HG03103 (cell line): Measurements from ENCODE around the gene CHRNG.
"Not testable (repeated sequence)": the region's sequence is repeated elsewhere in the genome, so short reads cannot be mapped to it uniquely, and the experiment has no call there.

ENCODE experiments used
- ATAC-seq: cut with Tn5 transposase; IDR thresholded peaks from one replicate; pipeline ENCODE4 v1.9.1; 2021; ENCODE audit warnings: low read depth; ENCODE audit not compliant: unreplicated experiment

CHRNG gene

DNA sequence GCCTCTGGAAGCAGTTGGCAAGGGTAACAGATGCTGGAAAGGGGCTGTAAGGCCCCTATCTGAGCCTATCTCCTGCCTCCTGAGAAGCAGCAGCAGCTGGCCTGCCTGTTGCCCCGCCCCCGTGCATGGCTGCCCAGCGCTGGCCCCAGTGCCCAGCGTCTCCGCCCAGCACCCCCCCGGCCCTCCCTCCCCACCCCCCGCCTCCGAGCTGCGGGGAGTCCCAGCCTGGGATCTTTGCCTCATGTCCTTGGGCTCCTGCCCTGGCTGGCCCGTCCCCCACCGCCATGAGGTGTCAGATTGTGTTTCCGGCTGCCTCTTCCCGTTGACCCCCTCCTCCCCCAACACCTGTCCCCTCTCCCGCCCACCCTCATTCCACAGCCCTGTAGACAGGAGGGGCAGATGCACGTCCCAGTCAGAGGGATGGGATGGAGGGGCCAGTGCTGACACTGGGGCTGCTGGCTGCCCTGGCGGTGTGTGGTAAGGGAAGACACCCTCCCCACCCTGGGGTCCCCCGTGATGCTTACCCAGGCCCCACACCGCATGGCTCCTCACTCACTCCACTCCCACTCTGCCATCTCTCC, 13.6 kb upstream of the CHRNG start, which contains the start of gene CHRND:
Gene CHRND (plus strand): TSS at position 370 of the 581 bp plus-strand sequence. CDS start 56 bp downstream, at position 426.
- no peak for ATAC-seq

DNA sequence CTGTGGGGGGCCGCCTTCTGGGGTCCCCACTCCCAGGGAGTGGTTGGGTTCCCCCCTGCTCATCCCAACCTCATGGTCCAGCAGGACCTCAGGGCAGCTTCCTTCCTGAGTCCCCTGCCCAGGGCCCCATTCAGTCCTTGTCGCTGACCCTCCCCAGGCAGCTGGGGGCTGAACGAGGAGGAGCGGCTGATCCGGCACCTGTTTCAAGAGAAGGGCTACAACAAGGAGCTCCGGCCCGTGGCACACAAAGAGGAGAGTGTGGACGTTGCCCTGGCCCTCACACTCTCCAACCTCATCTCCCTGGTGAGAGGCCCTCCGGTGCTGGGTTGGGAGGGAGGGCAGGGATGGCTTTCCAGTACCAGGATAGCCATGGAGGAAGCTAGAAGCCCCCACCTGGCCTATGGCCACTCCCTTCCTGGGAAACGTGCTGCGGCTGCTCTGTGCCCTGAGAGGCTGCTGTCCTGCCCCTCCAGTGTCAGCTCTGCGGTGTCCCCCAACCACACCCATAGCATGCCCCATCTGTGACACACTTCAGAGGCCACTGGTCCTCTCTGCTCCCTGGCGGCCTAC, 13.0 kb upstream of the CHRNG start:
- no peak for ATAC-seq

- no peak for ATAC-seq
Measured at GRCh38 chr2:232527905-232528470, 11.5 kb upstream of the CHRNG start.

GRCh38 chr2:232528746-232529460, 10.6 kb upstream of the CHRNG start:
- no peak for ATAC-seq

DNA sequence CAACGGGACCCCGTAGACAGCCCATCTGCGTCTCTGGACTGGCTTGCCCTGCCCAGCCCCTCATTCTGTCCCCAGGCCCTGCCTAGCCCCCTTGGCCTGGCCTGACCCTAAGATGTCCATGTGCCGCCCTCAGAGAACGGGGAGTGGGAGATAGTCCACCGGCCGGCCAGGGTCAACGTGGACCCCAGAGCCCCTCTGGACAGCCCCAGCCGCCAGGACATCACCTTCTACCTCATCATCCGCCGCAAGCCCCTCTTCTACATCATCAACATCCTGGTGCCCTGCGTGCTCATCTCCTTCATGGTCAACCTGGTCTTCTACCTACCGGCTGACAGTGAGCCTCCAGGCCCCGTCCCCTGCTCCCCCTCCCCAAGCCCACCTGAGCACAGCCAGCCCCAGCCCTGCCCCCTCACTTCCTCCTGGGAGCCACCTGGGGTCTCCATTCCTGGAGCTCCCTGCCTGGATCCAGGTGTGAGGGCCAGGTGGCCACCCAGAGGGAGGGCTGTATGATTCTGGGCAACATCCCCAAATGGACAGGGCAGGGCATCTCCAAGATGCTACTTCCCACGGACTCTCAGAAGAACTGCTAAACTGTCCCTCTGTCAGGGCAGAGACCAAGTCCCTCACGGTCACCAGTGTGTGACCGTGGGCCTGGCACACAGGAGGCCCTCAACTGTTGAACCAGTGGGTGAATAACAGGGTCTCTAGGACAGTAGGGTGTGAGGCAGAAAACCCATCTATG, 9.5 kb upstream of the CHRNG start:
- ATAC-seq, result no peak

- ATAC-seq, result no peak
Measured at GRCh38 chr2:232530626-232531260, 8.7 kb upstream of the CHRNG start.

DNA sequence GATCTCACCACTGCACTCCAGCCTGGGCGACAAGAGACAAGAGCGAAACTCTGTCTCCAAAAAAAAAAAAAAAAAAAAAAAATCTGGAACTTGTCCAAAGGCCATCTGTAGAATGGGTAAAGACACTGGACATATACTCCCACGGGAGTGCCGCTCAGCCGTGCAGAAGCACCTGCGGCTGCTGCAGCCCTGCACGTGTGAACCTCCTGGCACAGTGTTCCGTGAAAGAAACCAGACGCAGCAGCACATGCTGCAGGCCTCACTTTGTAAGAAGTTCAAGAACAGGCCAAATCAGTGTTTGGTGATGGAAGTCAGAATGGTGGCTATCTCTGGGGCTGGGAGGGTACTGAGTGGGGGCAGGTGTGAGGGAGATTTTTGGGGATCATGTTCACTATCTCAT, 7.1 kb upstream of the CHRNG start:
- no peak for ATAC-seq

DNA sequence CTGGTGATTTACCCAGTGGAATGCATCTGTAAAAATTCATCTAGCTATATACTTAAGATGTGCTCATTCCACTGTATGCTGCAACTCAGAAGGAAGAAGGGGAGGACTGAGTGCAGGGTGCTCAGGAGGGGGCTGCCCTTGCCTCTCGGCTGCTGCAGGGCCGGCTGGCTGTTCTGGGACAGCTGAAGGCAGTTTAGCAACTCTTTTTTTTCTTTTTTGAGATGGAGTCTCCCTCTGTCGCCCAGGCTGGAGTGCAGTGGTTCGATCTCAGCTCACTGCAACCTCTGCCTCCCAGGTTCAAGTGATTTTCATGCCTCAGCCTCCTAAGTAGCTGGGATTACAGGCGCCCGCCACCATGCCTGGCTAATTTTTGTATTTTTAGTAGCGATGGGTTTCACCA, 6.7 kb upstream of the CHRNG start:
- not testable (repeated sequence) for ATAC-seq

- no peak for ATAC-seq
Measured at GRCh38 chr2:232533944-232534710, 5.4 kb upstream of the CHRNG start.

DNA sequence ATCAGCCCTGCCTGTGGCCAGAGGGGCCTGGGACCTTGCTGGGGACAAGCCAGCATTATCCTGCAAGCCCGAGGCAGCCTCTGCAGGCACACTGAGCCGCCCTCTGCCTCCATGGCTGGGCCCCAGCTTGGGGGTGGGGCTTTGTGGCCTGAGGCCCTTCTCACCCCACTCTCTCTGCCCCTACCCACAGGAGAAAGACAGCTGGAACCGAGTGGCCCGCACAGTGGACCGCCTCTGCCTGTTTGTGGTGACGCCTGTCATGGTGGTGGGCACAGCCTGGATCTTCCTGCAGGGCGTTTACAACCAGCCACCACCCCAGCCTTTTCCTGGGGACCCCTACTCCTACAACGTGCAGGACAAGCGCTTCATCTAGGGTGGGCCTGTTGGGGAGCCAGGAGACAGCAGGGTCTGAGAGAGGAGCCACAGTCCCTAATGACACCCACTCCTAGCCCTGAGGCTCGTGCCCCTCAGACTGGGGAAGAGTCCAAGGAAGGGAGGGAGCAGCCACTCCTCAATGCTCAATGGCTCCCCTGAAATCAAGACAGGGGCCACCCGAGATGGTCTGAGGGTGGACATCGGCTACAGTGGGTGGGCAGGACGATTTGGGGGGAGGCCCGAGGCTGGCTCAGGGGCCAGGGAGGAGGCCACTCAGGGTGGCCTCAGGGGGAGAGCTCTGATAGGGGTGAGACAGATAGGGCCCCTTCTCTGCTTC, 4.4 kb upstream of the CHRNG start:
- ATAC-seq, result no peak

- no peak for ATAC-seq
Measured at GRCh38 chr2:232535761-232536530, 3.5 kb upstream of the CHRNG start.

DNA sequence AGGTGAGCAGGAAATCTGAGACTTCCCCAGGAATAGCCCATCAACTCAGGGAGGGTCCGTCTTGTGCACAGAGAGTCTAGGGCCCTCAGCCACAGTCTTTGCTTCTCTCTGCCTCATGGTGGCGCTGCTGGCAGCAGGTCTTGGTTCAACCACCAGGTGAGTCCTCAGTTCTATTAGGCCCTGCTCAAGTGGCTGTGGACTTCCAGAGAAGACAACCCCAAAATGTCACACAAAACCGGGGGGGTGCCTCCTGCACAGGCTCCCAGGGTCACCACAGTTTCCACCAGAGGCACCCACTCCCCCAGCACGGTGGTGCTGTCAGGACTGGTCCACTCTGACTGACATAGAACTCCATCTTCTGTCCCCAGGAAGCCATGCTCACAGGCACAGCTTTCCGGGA, 2.4 kb upstream of the CHRNG start:
- ATAC-seq, result no peak

DNA sequence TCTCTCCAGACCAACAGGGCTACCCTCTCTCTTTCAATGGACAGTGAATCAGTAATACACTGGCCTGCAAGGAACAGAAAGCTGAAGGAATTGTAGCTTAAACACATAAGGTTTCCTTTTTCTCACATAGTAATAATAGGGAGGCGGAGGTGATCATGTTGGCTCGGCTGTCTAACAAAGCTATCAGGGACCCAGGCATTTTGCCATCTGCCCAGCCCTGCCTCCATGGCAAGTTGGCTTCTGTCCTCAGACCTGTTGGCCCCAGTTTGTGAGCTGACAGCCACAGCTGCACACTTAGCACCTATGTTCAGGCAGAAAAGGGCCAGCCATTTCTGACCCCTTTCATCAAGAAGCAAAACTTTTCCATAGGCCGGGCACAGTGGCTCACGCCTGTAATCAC, 2.0 kb upstream of the CHRNG start:
- ATAC-seq, result no peak

DNA sequence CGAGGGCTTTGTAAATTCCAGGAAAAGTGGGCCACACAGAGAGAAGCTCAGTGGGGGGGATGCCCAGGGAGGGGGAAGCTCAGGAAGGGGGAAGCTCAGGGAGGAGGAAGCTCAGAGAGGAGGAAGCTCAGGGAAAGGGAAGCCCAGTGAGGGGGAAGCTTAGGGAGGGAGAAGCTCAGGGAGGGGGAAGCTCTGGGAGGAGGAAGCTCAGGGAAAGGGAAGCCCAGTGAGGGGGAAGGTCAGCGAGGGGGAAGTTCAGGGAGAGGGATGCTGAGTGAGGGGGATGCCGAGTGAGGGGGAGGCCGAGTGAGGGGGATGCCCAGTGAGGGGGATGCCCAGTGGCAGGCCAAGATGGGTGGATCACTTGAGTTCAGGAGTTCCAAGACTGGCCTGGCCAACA, 821 bp upstream of the CHRNG start:
- ATAC-seq, result no peak

- ATAC-seq, result no peak
Measured at GRCh38 chr2:232540441-232541041, 1.0 kb downstream of the CHRNG start.

DNA sequence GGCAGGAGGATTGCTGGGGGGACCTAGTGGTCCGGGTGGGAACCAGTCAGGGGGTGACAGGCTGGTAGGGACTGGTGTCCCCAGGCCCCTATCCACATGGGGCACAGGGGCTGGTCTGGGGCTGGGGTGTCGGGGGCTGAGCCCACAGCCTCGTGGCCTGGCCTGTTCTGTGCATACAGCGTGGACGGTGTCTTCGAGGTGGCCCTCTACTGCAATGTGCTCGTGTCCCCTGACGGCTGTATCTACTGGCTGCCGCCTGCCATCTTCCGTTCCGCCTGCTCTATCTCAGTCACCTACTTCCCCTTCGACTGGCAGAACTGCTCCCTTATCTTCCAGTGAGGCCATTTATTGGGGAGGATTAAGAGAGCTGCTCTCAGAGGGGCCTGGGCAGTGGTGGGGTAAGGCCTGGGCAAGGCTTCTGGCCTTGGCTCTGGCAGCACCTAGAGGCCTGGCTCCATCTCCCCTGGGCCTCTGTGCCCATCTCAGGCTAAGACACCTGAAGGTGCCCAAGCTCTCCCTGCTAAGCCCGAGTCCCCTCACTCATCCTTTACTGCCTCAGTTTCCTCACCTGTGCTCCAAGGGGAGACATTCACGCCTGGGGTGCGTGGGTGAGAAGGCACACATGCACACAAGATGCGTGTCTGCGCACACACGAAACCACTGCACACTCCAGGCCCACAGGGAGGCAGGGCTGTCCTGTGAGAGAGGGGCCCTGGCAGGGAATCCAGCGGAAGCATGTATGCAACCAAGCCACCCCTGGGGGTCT, 1.9 kb downstream of the CHRNG start:
- no peak for ATAC-seq

- no peak for ATAC-seq
Measured at GRCh38 chr2:232541961-232542714, 2.6 kb downstream of the CHRNG start.
